Osteoblast (primary cell): ENCODE measurements around the gene S100P. TPM values are rescaled to one million over a fixed set of nuclear protein-coding genes. Genes with fewer than 3 reads are reported as not detected.
"Not testable (repeated sequence)": the region's sequence is repeated elsewhere in the genome, so short reads cannot be mapped to it uniquely, and the experiment has no call there.

ENCODE experiments used
- DNase-seq: peaks from one replicate; pipeline ENCODE4 v3.0.0; 2011; ENCODE audit warnings: low spot score, mixed read lengths; ENCODE audit not compliant: insufficient read length; ENCODE audit errors: missing footprints
- H2AFZ ChIP-seq: 2 replicates; pipeline ENCODE4 v1.6.0; 2011; ENCODE audit warnings: mild to moderate bottlenecking, low read length
- H3K27ac ChIP-seq: 2 replicates; pipeline ENCODE4 v1.5.1; 2011; ENCODE audit warnings: mild to moderate bottlenecking, low read depth, low read length, moderate library complexity
- H3K27me3 ChIP-seq: 2 replicates; pipeline ENCODE4 v1.6.0; 2012; ENCODE audit warnings: mild to moderate bottlenecking, control low read depth, inconsistent platforms, low read length, moderate library complexity; ENCODE audit not compliant: insufficient read depth
- H3K36me3 ChIP-seq: 2 replicates; pipeline ENCODE4 v1.5.1; 2011; ENCODE audit warnings: mild to moderate bottlenecking, low read length, control low read depth, moderate library complexity; ENCODE audit not compliant: insufficient read depth
- H3K4me1 ChIP-seq: 2 replicates; pipeline ENCODE4 v1.5.1; 2011; ENCODE audit warnings: mild to moderate bottlenecking, low read length, control low read depth, moderate library complexity; ENCODE audit not compliant: insufficient read depth
- H3K4me2 ChIP-seq: 2 replicates; pipeline ENCODE4 v1.6.0; 2011; ENCODE audit warnings: mild to moderate bottlenecking, low read length; ENCODE audit not compliant: insufficient read depth
- H3K4me3 ChIP-seq: fragments of 200-600 bp; sonication (generic); 3 replicates; pipeline ENCODE4 v1.5.1; 2012; ENCODE audit warnings: mild to moderate bottlenecking, low read length, inconsistent platforms; ENCODE audit not compliant: insufficient read depth
- H3K79me2 ChIP-seq: 2 replicates; pipeline ENCODE4 v1.6.0; 2012; ENCODE audit warnings: mild to moderate bottlenecking, low read length, control low read depth, inconsistent platforms; ENCODE audit not compliant: insufficient read depth
- H3K9me3 ChIP-seq: 2 replicates; pipeline ENCODE4 v1.5.1; 2011; ENCODE audit warnings: low read depth, low read length, control low read depth
- H4K20me1 ChIP-seq: 2 replicates; pipeline ENCODE4 v1.6.0; 2012; ENCODE audit warnings: mild to moderate bottlenecking, low read length, control low read depth; ENCODE audit not compliant: insufficient read depth
- CTCF ChIP-seq: IDR thresholded peaks from 2 replicates; pipeline ENCODE4 v1.5.1; 2011; ENCODE audit warnings: mild to moderate bottlenecking, low read depth, low read length, moderate library complexity; ENCODE audit errors: extremely low read depth
- total RNA-seq: library from RNA; depleted of rRNA; stranded (reverse); fragments of >200 nt; gene quantifications from 2 replicates; pipeline ENCODE4 v1.2.3, GENCODE V29; 2012

The S100P gene
- total RNA-seq, 1 donor = 0.36 TPM

- H4K20me1 ChIP-seq = peaks cover 20% of the 10 kb centered on the region
- DNase-seq = no peak
- H3K27me3 ChIP-seq = no peaks in the 10 kb centered on the region
- H3K36me3 ChIP-seq = no peaks in the 10 kb centered on the region
- no peak overlapping the region for H3K4me3 ChIP-seq
- H2AFZ ChIP-seq = peak overlapping the region; percentile 79
- H3K4me1 ChIP-seq = peaks cover 10% of the 10 kb centered on the region
- no peak for TF ChIP-seq CTCF
- H3K9me3 ChIP-seq = no peaks in the 10 kb centered on the region
- H3K4me2 ChIP-seq = no peak overlapping the region
- H3K79me2 ChIP-seq = peaks cover 20% of the 10 kb centered on the region
- no peak overlapping the region for H3K27ac ChIP-seq
Measured at GRCh38 chr4:6721121-6721520, 27.4 kb downstream of the S100P start.

DNA sequence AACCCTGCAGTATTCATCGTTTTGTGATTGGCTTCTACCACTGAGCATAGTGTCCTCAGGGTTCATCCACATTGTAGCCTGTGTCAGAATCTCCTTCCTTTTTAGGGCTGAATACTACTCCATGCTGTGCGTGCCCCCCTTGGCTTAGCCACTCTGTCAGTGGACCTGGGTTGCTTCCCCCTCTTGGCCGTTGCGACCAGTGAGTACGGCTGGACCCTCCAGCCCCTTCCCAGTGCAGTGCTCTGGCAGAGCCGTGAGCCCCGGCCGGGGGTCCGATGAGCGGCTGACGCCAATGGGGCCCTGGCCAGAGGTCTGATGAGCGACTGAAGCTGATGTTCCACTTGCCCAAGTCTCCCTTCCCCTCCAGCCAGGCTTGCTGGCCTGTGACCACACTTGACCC is 29.2 kb downstream of the S100P start:
- H3K79me2 ChIP-seq = peaks cover 5% of the 10 kb centered on the region
- H3K27me3 ChIP-seq = no peaks in the 10 kb centered on the region
- peaks cover 12% of the 10 kb centered on the region for H3K4me1 ChIP-seq
- H2AFZ ChIP-seq = no peak overlapping the region
- no peaks in the 10 kb centered on the region for H3K36me3 ChIP-seq
- no peak for DNase-seq
- H4K20me1 ChIP-seq = peaks cover 5% of the 10 kb centered on the region
- H3K4me2 ChIP-seq = no peak overlapping the region
- TF ChIP-seq CTCF = no peak
- H3K27ac ChIP-seq = no peak overlapping the region
- no peaks in the 10 kb centered on the region for H3K9me3 ChIP-seq
- H3K4me3 ChIP-seq = no peak overlapping the region

- DNase-seq = no peak
- no peaks in the 10 kb centered on the region for H3K36me3 ChIP-seq
- no peaks in the 10 kb centered on the region for H3K9me3 ChIP-seq
- H4K20me1 ChIP-seq = no peaks in the 10 kb centered on the region
- H2AFZ ChIP-seq = no peak overlapping the region
- H3K4me3 ChIP-seq = no peak overlapping the region
- H3K27me3 ChIP-seq = no peaks in the 10 kb centered on the region
- no peaks in the 10 kb centered on the region for H3K79me2 ChIP-seq
- no peak overlapping the region for H3K4me2 ChIP-seq
- peaks cover 12% of the 10 kb centered on the region for H3K4me1 ChIP-seq
- H3K27ac ChIP-seq = no peak overlapping the region
- no peak for TF ChIP-seq CTCF
Measured at GRCh38 chr4:6723851-6724250, 30.2 kb downstream of the S100P start.

- H3K9me3 ChIP-seq = no peaks in the 10 kb centered on the region
- H3K36me3 ChIP-seq = no peaks in the 10 kb centered on the region
- H3K79me2 ChIP-seq = no peaks in the 10 kb centered on the region
- no peak overlapping the region for H3K4me2 ChIP-seq
- H3K27me3 ChIP-seq = no peaks in the 10 kb centered on the region
- no peaks in the 10 kb centered on the region for H4K20me1 ChIP-seq
- H2AFZ ChIP-seq = peak overlapping the region; percentile 89
- peak; percentile 93 for DNase-seq
- no peak overlapping the region for H3K27ac ChIP-seq
- peaks cover 12% of the 10 kb centered on the region for H3K4me1 ChIP-seq
- TF ChIP-seq CTCF = no peak
- H3K4me3 ChIP-seq = no peak overlapping the region
Measured at GRCh38 chr4:6724421-6725111, 30.9 kb downstream of the S100P start.

DNA sequence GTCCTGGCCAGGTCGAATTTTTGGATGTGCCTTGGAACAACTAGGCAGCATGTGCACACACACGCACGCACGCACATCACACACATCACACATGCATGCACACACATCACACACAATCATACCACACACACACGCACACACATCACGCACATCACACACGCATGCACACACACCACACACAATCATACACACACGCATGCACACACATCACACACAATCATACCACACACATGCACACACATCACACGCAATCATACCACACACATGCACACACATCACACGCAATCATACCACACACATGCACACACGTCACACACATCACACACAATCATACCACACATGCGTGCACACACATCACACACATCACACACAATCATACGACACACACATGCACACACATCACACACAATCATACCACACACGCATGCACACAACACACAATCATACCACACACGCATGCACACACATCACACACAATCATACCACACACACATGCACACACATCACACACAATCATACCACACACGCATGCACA is 31.8 kb downstream of the S100P start:
- not testable (repeated sequence) for H2AFZ ChIP-seq, H3K9me3 ChIP-seq, H3K4me2 ChIP-seq, H3K36me3 ChIP-seq, DNase-seq, H3K4me1 ChIP-seq, H3K27ac ChIP-seq, H3K4me3 ChIP-seq, H3K27me3 ChIP-seq, H4K20me1 ChIP-seq, H3K79me2 ChIP-seq
